OCI-LY7 (cell line): ENCODE measurements around the gene TMEM43.

Experiments
- EZH2phosphoT487 ChIP-seq: fragments of 200-600 bp; sonication (generic); IDR thresholded peaks from 2 replicates; pipeline ENCODE4 v1.6.1; 2018; ENCODE audit warnings: low read depth, borderline replicate concordance, mild to moderate bottlenecking, mixed run types, antibody characterized with exemption, low read length, moderate library complexity, mixed read lengths
- TF ChIP-seq, protein P1 (sequence below): fragments of 200-600 bp; sonication (generic); conservative IDR thresholded peaks from 2 replicates; pipeline ENCODE4 v1.5.1; 2014; ENCODE audit warnings: mild to moderate bottlenecking, antibody characterized with exemption, low read length, moderate library complexity, mixed read lengths

- TF ChIP-seq, protein P1, sequence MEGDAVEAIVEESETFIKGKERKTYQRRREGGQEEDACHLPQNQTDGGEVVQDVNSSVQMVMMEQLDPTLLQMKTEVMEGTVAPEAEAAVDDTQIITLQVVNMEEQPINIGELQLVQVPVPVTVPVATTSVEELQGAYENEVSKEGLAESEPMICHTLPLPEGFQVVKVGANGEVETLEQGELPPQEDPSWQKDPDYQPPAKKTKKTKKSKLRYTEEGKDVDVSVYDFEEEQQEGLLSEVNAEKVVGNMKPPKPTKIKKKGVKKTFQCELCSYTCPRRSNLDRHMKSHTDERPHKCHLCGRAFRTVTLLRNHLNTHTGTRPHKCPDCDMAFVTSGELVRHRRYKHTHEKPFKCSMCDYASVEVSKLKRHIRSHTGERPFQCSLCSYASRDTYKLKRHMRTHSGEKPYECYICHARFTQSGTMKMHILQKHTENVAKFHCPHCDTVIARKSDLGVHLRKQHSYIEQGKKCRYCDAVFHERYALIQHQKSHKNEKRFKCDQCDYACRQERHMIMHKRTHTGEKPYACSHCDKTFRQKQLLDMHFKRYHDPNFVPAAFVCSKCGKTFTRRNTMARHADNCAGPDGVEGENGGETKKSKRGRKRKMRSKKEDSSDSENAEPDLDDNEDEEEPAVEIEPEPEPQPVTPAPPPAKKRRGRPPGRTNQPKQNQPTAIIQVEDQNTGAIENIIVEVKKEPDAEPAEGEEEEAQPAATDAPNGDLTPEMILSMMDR, result no peak
- TF ChIP-seq EZH2phosphoT487, result no peak
These were observed 14.9 kb downstream of the TMEM43 start for GRCh38 chr3:14139771-14140170.
